OCI-LY1 (cell line): ENCODE measurements around the gene NOS3.

Source experiments
- EZH2 ChIP-seq: fragments of 200-600 bp; sonication (generic), shearing (Covaris generic); IDR thresholded peaks from 2 replicates; pipeline ENCODE4 v1.8.0; 2017; ENCODE audit warnings: borderline replicate concordance, mixed run types, mild to moderate bottlenecking, antibody characterized with exemption, low read length, moderate library complexity, mixed read lengths
- TF ChIP-seq, protein P1 (sequence below): fragments of 200-600 bp; sonication (generic), shearing (Covaris generic); IDR thresholded peaks from 2 replicates; pipeline ENCODE4 v1.5.1; 2017; ENCODE audit warnings: mild to moderate bottlenecking, antibody characterized with exemption, low read length, moderate library complexity, mixed read lengths

DNA sequence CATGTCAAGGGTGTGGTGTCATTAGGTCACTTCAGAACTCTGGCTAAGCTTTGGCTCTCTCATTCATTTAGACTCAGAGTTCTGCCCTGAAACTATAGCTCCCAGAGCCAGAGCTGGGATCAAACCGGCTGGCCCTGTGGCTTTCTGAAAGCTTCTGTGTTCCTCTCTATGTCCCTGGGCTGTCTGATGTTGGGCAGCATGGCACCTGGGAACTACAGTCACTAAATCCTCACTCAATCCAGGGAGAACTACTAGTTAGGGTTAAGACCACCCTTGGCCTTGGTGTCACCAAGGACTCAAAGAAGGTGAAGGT lies 20.2 kb downstream of the NOS3 start:
- TF ChIP-seq, protein P1, sequence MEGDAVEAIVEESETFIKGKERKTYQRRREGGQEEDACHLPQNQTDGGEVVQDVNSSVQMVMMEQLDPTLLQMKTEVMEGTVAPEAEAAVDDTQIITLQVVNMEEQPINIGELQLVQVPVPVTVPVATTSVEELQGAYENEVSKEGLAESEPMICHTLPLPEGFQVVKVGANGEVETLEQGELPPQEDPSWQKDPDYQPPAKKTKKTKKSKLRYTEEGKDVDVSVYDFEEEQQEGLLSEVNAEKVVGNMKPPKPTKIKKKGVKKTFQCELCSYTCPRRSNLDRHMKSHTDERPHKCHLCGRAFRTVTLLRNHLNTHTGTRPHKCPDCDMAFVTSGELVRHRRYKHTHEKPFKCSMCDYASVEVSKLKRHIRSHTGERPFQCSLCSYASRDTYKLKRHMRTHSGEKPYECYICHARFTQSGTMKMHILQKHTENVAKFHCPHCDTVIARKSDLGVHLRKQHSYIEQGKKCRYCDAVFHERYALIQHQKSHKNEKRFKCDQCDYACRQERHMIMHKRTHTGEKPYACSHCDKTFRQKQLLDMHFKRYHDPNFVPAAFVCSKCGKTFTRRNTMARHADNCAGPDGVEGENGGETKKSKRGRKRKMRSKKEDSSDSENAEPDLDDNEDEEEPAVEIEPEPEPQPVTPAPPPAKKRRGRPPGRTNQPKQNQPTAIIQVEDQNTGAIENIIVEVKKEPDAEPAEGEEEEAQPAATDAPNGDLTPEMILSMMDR: no peak
- no peak for TF ChIP-seq EZH2
